Measurements from ENCODE around the gene LRRK2.
"Not testable (repeated sequence)": the region's sequence is repeated elsewhere in the genome, so short reads cannot be mapped to it uniquely, and the experiment has no call there.

The LRRK2 gene

GRCh38 chr12:40204337-40204736, 20.5 kb upstream of the LRRK2 start:
- TF ChIP-seq CTCF (IDR thresholded peaks at IDR 0.05; ENCODE audit: insufficient read depth, low read length, poor library complexity, severe bottlenecking), result no peak
- no peaks in the 10 kb centered on the region for H3K27me3 ChIP-seq (replicated peaks; ENCODE audit: control insufficient read depth, insufficient read depth, low read length)
- no peak for DNase-seq (ENCODE audit: extremely low read depth, insufficient read length)
- no peaks in the 10 kb centered on the region for H3K36me3 ChIP-seq (ENCODE audit: control insufficient read depth, insufficient read depth, low read length)
- no peak overlapping the region for H3K4me3 ChIP-seq (replicated peaks; ENCODE audit: low read depth, low read length)

- H3K27me3 ChIP-seq (replicated peaks; ENCODE audit: control insufficient read depth, insufficient read depth, low read length), result no peaks in the 10 kb centered on the region
- no peak for DNase-seq (ENCODE audit: extremely low read depth, insufficient read length)
- H3K36me3 ChIP-seq (ENCODE audit: control insufficient read depth, insufficient read depth, low read length), result no peaks in the 10 kb centered on the region
- TF ChIP-seq CTCF (IDR thresholded peaks at IDR 0.05; ENCODE audit: insufficient read depth, low read length, poor library complexity, severe bottlenecking), result no peak
- no peak overlapping the region for H3K4me3 ChIP-seq (replicated peaks; ENCODE audit: low read depth, low read length)
Measured at GRCh38 chr12:40207551-40207950, 17.2 kb upstream of the LRRK2 start.

- no peak overlapping the region for H3K4me3 ChIP-seq (replicated peaks; ENCODE audit: low read depth, low read length)
- no peaks in the 10 kb centered on the region for H3K36me3 ChIP-seq (ENCODE audit: control insufficient read depth, insufficient read depth, low read length)
- no peaks in the 10 kb centered on the region for H3K27me3 ChIP-seq (replicated peaks; ENCODE audit: control insufficient read depth, insufficient read depth, low read length)
- no peak for DNase-seq (ENCODE audit: extremely low read depth, insufficient read length)
- TF ChIP-seq CTCF (IDR thresholded peaks at IDR 0.05; ENCODE audit: insufficient read depth, low read length, poor library complexity, severe bottlenecking), result no peak
Measured at GRCh38 chr12:40208707-40209446, 15.9 kb upstream of the LRRK2 start.

GRCh38 chr12:40209886-40210285, 14.9 kb upstream of the LRRK2 start:
- TF ChIP-seq CTCF (IDR thresholded peaks at IDR 0.05; ENCODE audit: insufficient read depth, low read length, poor library complexity, severe bottlenecking), result no peak
- DNase-seq (ENCODE audit: extremely low read depth, insufficient read length), result no peak
- Histone ChIP-seq H3K27me3 (replicated peaks; ENCODE audit: control insufficient read depth, insufficient read depth, low read length) (no peaks in the 10 kb centered on the region), H3K4me3 (replicated peaks; ENCODE audit: low read depth, low read length) (no peak overlapping the region), H3K36me3 (ENCODE audit: control insufficient read depth, insufficient read depth, low read length) (no peaks in the 10 kb centered on the region)

GRCh38 chr12:40211186-40211585, 13.6 kb upstream of the LRRK2 start:
- not testable (repeated sequence) for H3K4me3 ChIP-seq (replicated peaks; ENCODE audit: low read depth, low read length)

GRCh38 chr12:40212566-40212965, 12.2 kb upstream of the LRRK2 start:
- Histone ChIP-seq H3K36me3 (ENCODE audit: control insufficient read depth, insufficient read depth, low read length) (no peaks in the 10 kb centered on the region), H3K27me3 (replicated peaks; ENCODE audit: control insufficient read depth, insufficient read depth, low read length) (no peaks in the 10 kb centered on the region), H3K4me3 (replicated peaks; ENCODE audit: low read depth, low read length) (no peak overlapping the region)
- DNase-seq (ENCODE audit: extremely low read depth, insufficient read length), result no peak
- no peak for TF ChIP-seq CTCF (IDR thresholded peaks at IDR 0.05; ENCODE audit: insufficient read depth, low read length, poor library complexity, severe bottlenecking)

More at GRCh38 chr12:40211186-40211585, 13.6 kb upstream of the LRRK2 start:
- DNase-seq (ENCODE audit: extremely low read depth, insufficient read length); H3K27me3 ChIP-seq (replicated peaks; ENCODE audit: control insufficient read depth, insufficient read depth, low read length); H3K36me3 ChIP-seq (ENCODE audit: control insufficient read depth, insufficient read depth, low read length): not testable (repeated sequence)
